Loucy (cell line): ENCODE data around the gene PCDH10.

Source experiments
- EZH2phosphoT487 ChIP-seq: fragments of 200-600 bp; IDR thresholded peaks from 2 replicates; pipeline ENCODE4 v1.6.1; 2018; ENCODE audit warnings: antibody characterized with exemption, mild to moderate bottlenecking, moderate library complexity, borderline replicate concordance
- TF ChIP-seq, protein P1 (sequence below): fragments of 200-600 bp; sonication (generic); conservative IDR thresholded peaks from 2 replicates; pipeline ENCODE4 v1.5.1; 2014; ENCODE audit warnings: mild to moderate bottlenecking, antibody characterized with exemption, low read length

GRCh38 chr4:133136833-133137232 is 12.3 kb upstream of the PCDH10 start:
- TF ChIP-seq EZH2phosphoT487 = no peak
- TF ChIP-seq, protein P1, sequence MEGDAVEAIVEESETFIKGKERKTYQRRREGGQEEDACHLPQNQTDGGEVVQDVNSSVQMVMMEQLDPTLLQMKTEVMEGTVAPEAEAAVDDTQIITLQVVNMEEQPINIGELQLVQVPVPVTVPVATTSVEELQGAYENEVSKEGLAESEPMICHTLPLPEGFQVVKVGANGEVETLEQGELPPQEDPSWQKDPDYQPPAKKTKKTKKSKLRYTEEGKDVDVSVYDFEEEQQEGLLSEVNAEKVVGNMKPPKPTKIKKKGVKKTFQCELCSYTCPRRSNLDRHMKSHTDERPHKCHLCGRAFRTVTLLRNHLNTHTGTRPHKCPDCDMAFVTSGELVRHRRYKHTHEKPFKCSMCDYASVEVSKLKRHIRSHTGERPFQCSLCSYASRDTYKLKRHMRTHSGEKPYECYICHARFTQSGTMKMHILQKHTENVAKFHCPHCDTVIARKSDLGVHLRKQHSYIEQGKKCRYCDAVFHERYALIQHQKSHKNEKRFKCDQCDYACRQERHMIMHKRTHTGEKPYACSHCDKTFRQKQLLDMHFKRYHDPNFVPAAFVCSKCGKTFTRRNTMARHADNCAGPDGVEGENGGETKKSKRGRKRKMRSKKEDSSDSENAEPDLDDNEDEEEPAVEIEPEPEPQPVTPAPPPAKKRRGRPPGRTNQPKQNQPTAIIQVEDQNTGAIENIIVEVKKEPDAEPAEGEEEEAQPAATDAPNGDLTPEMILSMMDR = no peak
